Transverse colon (tissue), 4 donors: ENCODE measurements around the gene POLRMT. TPM values are rescaled to one million over a fixed set of nuclear protein-coding genes. Genes with fewer than 3 reads are reported as not detected.
A peak's percentile ranks its signal among the peaks of the same experiment; 100 is the strongest.
"Not testable (repeated sequence)": the region's sequence is repeated elsewhere in the genome, so short reads cannot be mapped to it uniquely, and the experiment has no call there.

ENCODE experiments used
- DNase-seq: peaks from one replicate; pipeline ENCODE4 v3.0.0-alpha.2; 2019
- H3K27ac ChIP-seq, 4 donors: fragments of 200-600 bp; sonication (generic); 2 replicates each; pipeline ENCODE4 v1.5.1; 2016 to 2018; ENCODE audit warnings: inconsistent platforms in 4 of 4
- H3K27me3 ChIP-seq: fragments of 200-600 bp; sonication (generic); 2 replicates; pipeline ENCODE4 v1.5.1; 2017; ENCODE audit warnings: inconsistent platforms
- H3K36me3 ChIP-seq, 4 donors: fragments of 200-600 bp; sonication (generic); 2 replicates each; pipeline ENCODE4 v1.5.1; 2017 to 2019; ENCODE audit warnings: inconsistent platforms in 4 of 4
- H3K4me1 ChIP-seq, 4 donors: fragments of 200-600 bp; sonication (generic); 2 replicates each; pipeline ENCODE4 v1.5.1; 2017 to 2020; ENCODE audit warnings: inconsistent platforms in 4 of 4
- H3K4me3 ChIP-seq, 4 donors: fragments of 200-600 bp; sonication (generic); 1 replicate in 1 of 4; 2 replicates in 3 of 4; pipeline versions ENCODE4 v1.5.1 to v1.6.1; 2017 to 2019; ENCODE audit warnings: inconsistent platforms in 4 of 4
- H3K9me3 ChIP-seq, 2 donors: fragments of 200-600 bp; sonication (generic); 2 replicates each; pipeline ENCODE4 v1.5.1; 2017 to 2019; ENCODE audit warnings: inconsistent platforms in 2 of 2
- EP300 ChIP-seq: sonication (generic); formaldehyde crosslinking; IDR thresholded peaks from one replicate; pipeline ENCODE4 v1.6.1; 2017; ENCODE audit warnings: antibody characterized with exemption, low read depth
- POLR2A ChIP-seq: fragments of 450-650 bp; IDR thresholded peaks from one replicate; pipeline ENCODE4 v1.6.1; 2016; ENCODE audit warnings: antibody characterized with exemption, mild to moderate bottlenecking, moderate library complexity
- POLR2AphosphoS5 ChIP-seq, 3 donors: sonication (generic); formaldehyde crosslinking; IDR thresholded peaks; one replicate each; pipeline ENCODE4 v1.6.1; 2016; ENCODE audit warnings: antibody characterized with exemption in 3 of 3
- WGBS, 2 donors: methylation state at CpG; one replicate each; pipeline ENCODE4 v1.1.5; 2018; ENCODE audit warnings: low coverage in 1 of 2; 5-methylcytosine and 5-hydroxymethylcytosine counted together
- in situ Hi-C, 4 donors: fragments of 200-750 bp; cut with MboI; loops; one replicate each; pipeline versions ENCODE4 v1.15.0 to v1.15.1; 2017; ENCODE audit warnings: low sequenced_read_pairs in 3 of 4, low pct_ligation_motif_present in 1 of 4, low pct_unique_long_range_greater_than_20kb in 1 of 4
- intact Hi-C: fragments of 100-400 bp; cut with DNase I; formaldehyde crosslinking; loops from one replicate; pipeline ENCODE4 v1.15.1; 2023; ENCODE audit warnings: low total_unique reads
- total RNA-seq, 4 donors: library from RNA; depleted of rRNA; stranded (reverse); fragments of >200 nt; gene quantifications; one replicate each; pipeline ENCODE4 v1.1.0, GENCODE V29; 2016
- TF ChIP-seq, protein P1 (sequence below), 5 experiments: fragments of 200-600 bp in 3 of 5; fragments of 450-650 bp in 2 of 5; sonication (generic) in 3 of 5; IDR thresholded peaks; 1 replicate in 2 of 5; 2 replicates in 3 of 5; pipeline ENCODE4 v1.5.1; 2016 to 2017; ENCODE audit warnings: antibody characterized with exemption in 5 of 5, inconsistent platforms in 3 of 5, mild to moderate bottlenecking in 2 of 5, moderate library complexity in 1 of 5

The POLRMT gene
- total RNA-seq, 4 donors from 2014 or later: 45.9 to 114 (median 63.9) TPM

DNA sequence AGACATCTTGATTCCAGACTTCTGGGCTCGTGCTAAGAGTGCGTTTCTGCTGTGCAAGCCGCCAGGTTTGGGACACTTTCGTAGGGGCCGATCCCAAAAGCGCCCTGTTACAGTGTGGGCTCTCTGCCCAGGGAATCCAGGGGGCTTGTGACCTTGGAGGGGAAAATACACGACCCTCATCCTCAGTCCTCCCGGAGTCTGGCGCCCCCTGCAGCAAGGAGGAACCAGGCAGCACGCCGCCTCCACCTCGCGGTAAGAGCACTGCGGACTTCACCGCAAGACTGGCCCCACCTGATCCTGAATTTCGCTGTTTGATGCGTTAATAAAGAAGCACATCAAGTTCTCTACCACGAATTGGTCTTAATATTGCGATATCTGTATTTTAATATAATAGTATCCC, 5.2 kb downstream of the POLRMT start:
- intact Hi-C loops: no loop called here
- no peak overlapping the region for H3K4me3 ChIP-seq
- H3K9me3 ChIP-seq: no peaks in the 10 kb centered on the region
- DNase-seq: no peak
- H3K36me3 ChIP-seq: peaks cover 0 to 13% (median 6%) of the 10 kb centered on the region in 4 donors
- in situ Hi-C loops: no loop called here
- 92 to 100% methylated on average over 11 to 19 of the region's 19 CpGs for WGBS, 2 donors
- no peak for TF ChIP-seq POLR2AphosphoS5 (IDR thresholded peaks at IDR 0.05)
- TF ChIP-seq EP300: no peak
- TF ChIP-seq, protein P1, sequence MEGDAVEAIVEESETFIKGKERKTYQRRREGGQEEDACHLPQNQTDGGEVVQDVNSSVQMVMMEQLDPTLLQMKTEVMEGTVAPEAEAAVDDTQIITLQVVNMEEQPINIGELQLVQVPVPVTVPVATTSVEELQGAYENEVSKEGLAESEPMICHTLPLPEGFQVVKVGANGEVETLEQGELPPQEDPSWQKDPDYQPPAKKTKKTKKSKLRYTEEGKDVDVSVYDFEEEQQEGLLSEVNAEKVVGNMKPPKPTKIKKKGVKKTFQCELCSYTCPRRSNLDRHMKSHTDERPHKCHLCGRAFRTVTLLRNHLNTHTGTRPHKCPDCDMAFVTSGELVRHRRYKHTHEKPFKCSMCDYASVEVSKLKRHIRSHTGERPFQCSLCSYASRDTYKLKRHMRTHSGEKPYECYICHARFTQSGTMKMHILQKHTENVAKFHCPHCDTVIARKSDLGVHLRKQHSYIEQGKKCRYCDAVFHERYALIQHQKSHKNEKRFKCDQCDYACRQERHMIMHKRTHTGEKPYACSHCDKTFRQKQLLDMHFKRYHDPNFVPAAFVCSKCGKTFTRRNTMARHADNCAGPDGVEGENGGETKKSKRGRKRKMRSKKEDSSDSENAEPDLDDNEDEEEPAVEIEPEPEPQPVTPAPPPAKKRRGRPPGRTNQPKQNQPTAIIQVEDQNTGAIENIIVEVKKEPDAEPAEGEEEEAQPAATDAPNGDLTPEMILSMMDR (IDR thresholded peaks at IDR 0.05): peak in 1 of 5 experiments; percentile 15
- no peak for TF ChIP-seq POLR2A
- H3K4me1 ChIP-seq: peaks cover 7 to 14% (median 12%) of the 10 kb centered on the region in 4 donors
- no peaks in the 10 kb centered on the region for H3K27me3 ChIP-seq
- no peak overlapping the region for H3K27ac ChIP-seq

DNA sequence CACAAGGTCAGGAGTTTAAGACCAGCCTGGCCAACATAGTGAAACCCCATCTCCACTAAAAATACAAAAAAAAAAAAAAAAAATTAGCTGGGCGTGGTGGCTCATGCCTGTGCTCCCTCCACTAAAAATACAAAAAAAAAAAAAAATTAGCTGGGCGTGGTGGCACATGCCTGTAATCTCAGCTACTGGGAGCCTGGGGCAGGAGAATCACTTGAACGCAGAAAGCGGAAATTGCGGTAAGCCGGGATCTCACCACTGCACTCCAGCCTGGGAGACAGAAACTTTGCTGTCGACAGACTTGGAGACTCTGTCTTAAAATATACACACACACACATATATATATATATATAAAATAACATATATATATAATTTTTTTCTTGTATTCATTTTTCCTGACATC, 6.8 kb downstream of the POLRMT start:
- H3K4me3 ChIP-seq, intact Hi-C loops, H3K4me1 ChIP-seq, DNase-seq, H3K9me3 ChIP-seq, H3K27me3 ChIP-seq, H3K27ac ChIP-seq, in situ Hi-C loops: not testable (repeated sequence)
- 92 to 94% methylated on average over 6 to 7 of the region's 7 CpGs for WGBS, 2 donors
- peaks cover 0 to 23% (median 6%) of the 10 kb centered on the region in 4 donors for H3K36me3 ChIP-seq

DNA sequence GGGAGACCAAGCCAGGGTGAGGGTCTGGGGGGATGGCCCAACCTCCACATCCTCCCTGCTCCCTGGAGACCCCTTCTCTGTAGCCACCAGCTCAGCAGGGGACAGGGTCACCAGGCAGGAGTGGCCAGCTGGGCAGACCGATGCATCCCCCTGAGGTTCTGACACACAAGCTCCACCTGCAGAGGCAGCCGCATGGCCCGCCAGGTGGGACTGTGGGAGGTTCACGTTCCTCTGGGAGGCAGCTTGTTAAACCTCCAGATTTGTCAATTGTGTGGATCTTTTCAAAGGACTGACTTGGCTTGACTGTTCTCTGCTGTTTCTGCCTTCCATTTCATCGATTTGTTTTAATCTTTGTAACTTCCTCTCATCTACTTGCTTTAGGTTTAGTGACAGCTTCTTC, 8.1 kb downstream of the POLRMT start:
- no peaks in the 10 kb centered on the region for H3K4me1 ChIP-seq
- no peaks in the 10 kb centered on the region for H3K27me3 ChIP-seq
- intact Hi-C loops: no loop called here
- DNase-seq: no peak
- H3K4me3 ChIP-seq: no peak overlapping the region
- in situ Hi-C loops: no loop called here
- TF ChIP-seq, protein P1 (IDR thresholded peaks at IDR 0.05): no peak
- TF ChIP-seq EP300 (no peak), POLR2AphosphoS5 (IDR thresholded peaks at IDR 0.05) (no peak), POLR2A (no peak)
- 71 to 98% methylated on average over 1 to 5 of the region's 5 CpGs for WGBS, 2 donors
- H3K27ac ChIP-seq: no peak overlapping the region
- no peaks in the 10 kb centered on the region for H3K9me3 ChIP-seq
- H3K36me3 ChIP-seq: peaks cover 0 to 23% (median 10%) of the 10 kb centered on the region in 4 donors

DNA sequence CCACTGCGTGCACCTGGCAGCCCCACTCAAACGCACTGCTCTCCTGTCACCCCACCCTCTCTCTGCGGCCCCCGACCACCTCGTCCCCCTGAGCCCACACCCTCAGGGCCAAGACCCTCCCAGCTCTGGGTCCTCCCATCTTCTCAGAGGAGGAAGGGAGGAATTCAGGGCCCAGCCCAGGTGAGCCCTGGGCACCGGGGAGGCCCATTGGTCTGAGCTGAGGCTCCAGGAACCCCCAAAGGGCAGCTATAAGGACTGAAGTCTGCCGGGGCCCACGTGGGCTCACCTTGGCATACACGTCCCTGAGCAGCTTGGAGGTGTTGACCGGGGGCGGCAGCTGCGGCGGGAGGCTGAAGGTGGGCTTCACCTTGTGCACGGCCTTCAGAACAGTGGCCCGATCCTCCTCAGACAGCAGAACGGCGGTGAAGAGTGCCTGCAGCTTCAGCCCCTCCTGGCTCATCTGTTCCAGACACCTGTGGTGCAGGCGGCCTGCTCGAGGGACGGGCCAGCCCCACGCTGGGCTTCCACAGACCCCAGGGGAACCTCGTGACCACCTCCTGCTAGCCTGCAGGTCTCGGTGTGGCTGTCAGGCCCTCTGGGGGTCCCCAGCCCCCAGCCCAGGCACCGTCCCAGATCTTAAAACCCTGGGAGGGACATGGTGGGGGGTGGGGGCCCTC, 8.8 kb downstream of the POLRMT start:
- H3K36me3 ChIP-seq: peaks cover 0 to 26% (median 12%) of the 10 kb centered on the region in 4 donors
- H3K9me3 ChIP-seq: no peaks in the 10 kb centered on the region
- no peak for DNase-seq
- H3K27ac ChIP-seq: no peak overlapping the region
- intact Hi-C loops (no loop called here), in situ Hi-C loops (no loop called here)
- TF ChIP-seq POLR2AphosphoS5 (IDR thresholded peaks at IDR 0.05) (no peak), POLR2A (no peak)
- no peaks in the 10 kb centered on the region for H3K27me3 ChIP-seq
- no peak overlapping the region for H3K4me3 ChIP-seq
- H3K4me1 ChIP-seq: no peaks in the 10 kb centered on the region
- 91% methylated on average over 16 of the region's 24 CpGs; no CpG with 5 or more reads in 1 of the 2 donors for WGBS, 2 donors

DNA sequence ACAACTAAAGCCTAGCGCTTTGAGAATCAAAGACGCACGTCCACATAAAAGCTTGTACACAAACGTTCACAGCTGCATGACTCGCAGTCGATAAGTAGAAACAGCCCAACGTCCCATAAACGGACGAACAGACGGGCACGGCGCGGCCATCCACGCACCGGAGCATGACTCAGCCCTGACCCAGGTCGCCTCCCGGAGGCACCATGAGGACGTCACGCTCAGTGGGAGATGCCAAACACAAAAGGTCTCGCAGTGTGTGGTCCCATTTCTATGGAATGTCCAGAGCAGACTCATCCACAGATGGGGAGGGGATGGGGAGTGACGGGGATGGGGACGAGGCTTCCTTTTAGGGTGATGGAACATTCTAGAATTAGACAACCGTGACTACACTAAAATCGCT, 9.4 kb downstream of the POLRMT start:
- Histone ChIP-seq H3K27ac (no peak overlapping the region), H3K36me3 (peaks cover 0 to 26% (median 12%) of the 10 kb centered on the region in 4 donors), H3K9me3 (no peaks in the 10 kb centered on the region), H3K27me3 (no peaks in the 10 kb centered on the region), H3K4me1 (no peaks in the 10 kb centered on the region), H3K4me3 (no peak overlapping the region)
- TF ChIP-seq EP300: no peak
- TF ChIP-seq POLR2A: no peak
- no peak for TF ChIP-seq POLR2AphosphoS5 (IDR thresholded peaks at IDR 0.05)
- TF ChIP-seq, protein P1 (IDR thresholded peaks at IDR 0.05): no peak
- DNase-seq: no peak
- WGBS, 2 donors: 84 to 91% methylated on average over 22 to 24 of the region's 24 CpGs
- intact Hi-C loops: no loop called here
- in situ Hi-C loops: no loop called here
